ENCODE results near the gene ACYP2.

The ACYP2 gene

DNA sequence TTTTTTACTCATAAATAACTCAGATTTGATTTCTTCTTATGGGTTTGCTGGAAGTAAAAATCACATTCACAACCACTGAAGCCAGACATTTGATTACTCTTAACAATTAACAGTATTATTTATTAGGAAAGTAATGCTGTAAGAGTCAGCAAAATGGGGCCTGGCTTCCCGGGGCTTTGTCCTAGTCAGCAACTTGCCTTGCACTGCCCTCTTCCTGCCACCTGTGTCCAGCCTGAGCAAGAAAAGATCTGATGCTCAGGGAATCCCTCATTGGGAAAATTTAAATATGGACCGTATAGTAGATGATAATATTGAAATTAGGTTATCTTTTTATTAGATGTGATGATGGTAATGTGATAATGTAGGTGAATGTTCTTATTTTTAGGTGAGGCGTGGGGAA lies 30.8 kb upstream of the ACYP2 start:
- no peak for DNase-seq (ENCODE audit: low spot score)
- peak; percentile 20 for TF ChIP-seq CTCF (IDR thresholded peaks at IDR 0.05; ENCODE audit: borderline replicate concordance, control extremely low read depth, extremely low read depth, insufficient read depth, missing control alignments)
- in situ Hi-C loops (cut with MboI; ENCODE audit: low sequenced_read_pairs, unreplicated experiment), result no loop called here

DNA sequence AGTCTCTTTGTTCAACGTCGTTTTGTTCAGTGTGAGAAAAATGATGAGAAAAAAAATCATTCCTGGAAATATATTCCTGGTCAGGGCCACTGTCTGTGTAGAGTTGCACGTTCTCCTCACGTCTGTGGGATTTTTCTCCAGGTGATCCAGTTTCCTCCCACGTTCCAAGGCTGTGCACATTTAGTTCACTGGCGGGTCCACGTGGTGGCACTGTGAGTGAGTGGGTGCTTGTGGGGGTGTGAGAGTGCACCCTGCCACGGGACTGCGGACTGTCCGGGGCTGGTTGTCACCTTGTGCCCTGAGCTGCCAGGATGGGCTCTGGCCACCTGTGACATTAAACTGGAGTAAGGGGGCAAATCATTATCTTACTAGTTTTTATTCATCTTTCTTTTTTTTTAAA lies 30.3 kb upstream of the ACYP2 start:
- in situ Hi-C loops (cut with MboI; ENCODE audit: low sequenced_read_pairs, unreplicated experiment), result no loop called here
- no peak for DNase-seq (ENCODE audit: low spot score)
- TF ChIP-seq CTCF (IDR thresholded peaks at IDR 0.05; ENCODE audit: borderline replicate concordance, control extremely low read depth, extremely low read depth, insufficient read depth, missing control alignments), result peak; percentile 5

DNA sequence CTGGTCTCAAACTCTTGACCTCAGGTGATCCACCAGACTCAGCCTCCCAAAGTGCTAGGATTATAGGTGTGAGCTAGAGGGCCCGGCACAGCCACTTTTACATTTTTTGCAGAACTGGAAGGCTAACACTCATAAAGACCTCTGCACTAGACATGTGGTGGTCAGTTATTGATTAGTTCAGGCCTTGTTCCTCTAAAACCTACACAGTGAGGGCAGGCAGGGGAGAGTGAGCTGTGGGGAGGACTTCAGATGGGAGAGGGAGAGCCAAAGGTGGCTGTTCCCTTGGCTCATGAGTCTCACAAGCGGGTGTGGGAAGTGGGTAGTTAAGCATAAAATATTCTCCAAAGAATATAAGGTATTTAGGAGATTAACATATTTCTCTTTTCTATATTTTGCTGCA lies 29.3 kb upstream of the ACYP2 start:
- no peak for TF ChIP-seq CTCF (IDR thresholded peaks at IDR 0.05; ENCODE audit: borderline replicate concordance, control extremely low read depth, extremely low read depth, insufficient read depth, missing control alignments)
- in situ Hi-C loops (cut with MboI; ENCODE audit: low sequenced_read_pairs, unreplicated experiment), result no loop called here
- DNase-seq (ENCODE audit: low spot score), result no peak

- DNase-seq (ENCODE audit: low spot score), result no peak
- TF ChIP-seq CTCF (IDR thresholded peaks at IDR 0.05; ENCODE audit: borderline replicate concordance, control extremely low read depth, extremely low read depth, insufficient read depth, missing control alignments), result no peak
- in situ Hi-C loops (cut with MboI; ENCODE audit: low sequenced_read_pairs, unreplicated experiment), result no loop called here
Observed at GRCh38 chr2:54088191-54088634, 27.2 kb upstream of the ACYP2 start.

DNA sequence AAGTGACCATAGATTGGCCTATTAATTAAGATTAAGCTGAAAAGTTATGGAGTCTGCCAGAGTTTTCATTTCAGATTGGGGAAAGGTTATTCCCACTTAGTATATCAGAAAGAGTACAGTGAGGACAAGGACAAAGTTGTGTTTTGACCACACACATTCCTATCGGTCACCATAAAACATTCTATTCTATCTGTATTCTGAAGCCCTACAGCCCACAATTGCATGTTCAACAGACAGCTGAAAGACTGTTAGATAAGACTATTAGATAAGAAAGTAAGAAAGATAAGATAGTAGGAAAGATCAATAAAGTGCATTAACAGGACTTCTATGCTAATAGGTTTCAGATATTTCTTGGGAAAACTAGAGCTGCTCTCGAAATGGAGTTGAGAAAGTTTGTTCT lies 26.7 kb upstream of the ACYP2 start:
- no peak for TF ChIP-seq CTCF (IDR thresholded peaks at IDR 0.05; ENCODE audit: borderline replicate concordance, control extremely low read depth, extremely low read depth, insufficient read depth, missing control alignments)
- DNase-seq (ENCODE audit: low spot score), result no peak
- in situ Hi-C loops (cut with MboI; ENCODE audit: low sequenced_read_pairs, unreplicated experiment), result no loop called here

- in situ Hi-C loops (cut with MboI; ENCODE audit: low sequenced_read_pairs, unreplicated experiment), result no loop called here
- TF ChIP-seq CTCF (IDR thresholded peaks at IDR 0.05; ENCODE audit: borderline replicate concordance, control extremely low read depth, extremely low read depth, insufficient read depth, missing control alignments), result no peak
- DNase-seq (ENCODE audit: low spot score), result no peak
Observed at GRCh38 chr2:54090521-54091117, 24.8 kb upstream of the ACYP2 start.

Measured in GM13976 (cell line).